ENCODE data around the gene SNRPF. TPM values are rescaled to one million over a fixed set of nuclear protein-coding genes. Genes with fewer than 3 reads are reported as not detected.

The SNRPF gene
- total and polyA plus RNA-seq, 11 donors, result 2.5 to 48.6 (median 11.9) TPM

- ATAC-seq, result no peak
- no peaks in the 10 kb centered on the region for H3K4me1 ChIP-seq
- no peaks in the 10 kb centered on the region for H3K36me3 ChIP-seq
- TF ChIP-seq CTCF (IDR thresholded peaks at IDR 0.05) (no peak), POLR2A (IDR thresholded peaks at IDR 0.05) (no peak)
- no peak overlapping the region for H3K27ac ChIP-seq
- no peak for DNase-seq
- 79 to 89% (median 88%) methylated on average over 4 of the region's 4 CpGs for WGBS, 4 donors
- intact Hi-C loops (cut with DNase I), result no loop called here
- H3K4me3 ChIP-seq, result no peak overlapping the region
- H3K9me3 ChIP-seq, result no peaks in the 10 kb centered on the region
- H3K27me3 ChIP-seq, result peaks cover 0 to 13% (median 0%) of the 10 kb centered on the region in 9 donors
Observed at GRCh38 chr12:95852133-95852532, 6.6 kb upstream of the SNRPF start.

- Histone ChIP-seq H3K4me1 (peaks cover 0 to 28% (median 16%) of the 10 kb centered on the region in 12 donors), H3K27ac (no peak overlapping the region), H3K27me3 (peaks cover 0 to 4% (median 0%) of the 10 kb centered on the region in 9 donors), H3K36me3 (peaks cover 0 to 13% (median 11%) of the 10 kb centered on the region in 9 donors), H3K9me3 (peaks cover 0 to 3% (median 0%) of the 10 kb centered on the region in 12 donors), H3K4me3 (no peak overlapping the region)
- no peak for TF ChIP-seq CTCF (IDR thresholded peaks at IDR 0.05)
- TF ChIP-seq POLR2A (IDR thresholded peaks at IDR 0.05), result no peak
- WGBS, 4 donors, result 94 to 97% (median 95%) methylated on average over 7 of the region's 7 CpGs
- intact Hi-C loops (cut with DNase I), result no loop called here
- ATAC-seq, result no peak
- no peak for DNase-seq
Observed at GRCh38 chr12:95857156-95857555, 1.6 kb upstream of the SNRPF start.

GRCh38 chr12:95857799-95858198 lies 953 bp upstream of the SNRPF start:
- no peak for ATAC-seq
- intact Hi-C loops (cut with DNase I), result no loop called here
- H3K27me3 ChIP-seq, result peaks cover 0 to 4% (median 0%) of the 10 kb centered on the region in 9 donors
- H3K9me3 ChIP-seq, result peaks cover 0 to 4% (median 0%) of the 10 kb centered on the region in 12 donors
- TF ChIP-seq CTCF (IDR thresholded peaks at IDR 0.05) (no peak), POLR2A (IDR thresholded peaks at IDR 0.05) (no peak)
- peaks cover 0 to 20% (median 17%) of the 10 kb centered on the region in 9 donors for H3K36me3 ChIP-seq
- no peak overlapping the region for H3K27ac ChIP-seq
- H3K4me3 ChIP-seq, result peak overlapping the region in 8 of 12 donors; percentile 58 to 91 (median 84)
- DNase-seq, result no peak
- WGBS, 4 donors, result 56 to 74% (median 69%) methylated on average over 18 of the region's 18 CpGs
- peaks cover 0 to 28% (median 16%) of the 10 kb centered on the region in 12 donors for H3K4me1 ChIP-seq

GRCh38 chr12:95859344-95859816 lies 628 bp downstream of the SNRPF start:
- DNase-seq (no peak), ATAC-seq (peak in 2 of 4 donors; percentile 6 to 8)
- peaks cover 0 to 35% (median 27%) of the 10 kb centered on the region in 9 donors for H3K36me3 ChIP-seq
- H3K27ac ChIP-seq, result peak overlapping the region in 11 of 12 donors; percentile 3 to 82 (median 58)
- H3K9me3 ChIP-seq, result peaks cover 0 to 4% (median 0%) of the 10 kb centered on the region in 12 donors
- peaks cover 0 to 4% (median 0%) of the 10 kb centered on the region in 9 donors for H3K27me3 ChIP-seq
- peak overlapping the region; percentile 49 to 91 (median 82) for H3K4me3 ChIP-seq
- TF ChIP-seq CTCF (IDR thresholded peaks at IDR 0.05) (no peak), POLR2A (IDR thresholded peaks at IDR 0.05) (no peak)
- WGBS, 4 donors, result 1 to 2% (median 2%) methylated on average over 13 of the region's 13 CpGs
- H3K4me1 ChIP-seq, result peaks cover 0 to 28% (median 16%) of the 10 kb centered on the region in 12 donors
- intact Hi-C loops (cut with DNase I), result no loop called here
